ENCODE measurements around the gene HOXC9.
A peak's percentile ranks its signal among the peaks of the same experiment; 100 is the strongest.

The HOXC9 gene

DNA sequence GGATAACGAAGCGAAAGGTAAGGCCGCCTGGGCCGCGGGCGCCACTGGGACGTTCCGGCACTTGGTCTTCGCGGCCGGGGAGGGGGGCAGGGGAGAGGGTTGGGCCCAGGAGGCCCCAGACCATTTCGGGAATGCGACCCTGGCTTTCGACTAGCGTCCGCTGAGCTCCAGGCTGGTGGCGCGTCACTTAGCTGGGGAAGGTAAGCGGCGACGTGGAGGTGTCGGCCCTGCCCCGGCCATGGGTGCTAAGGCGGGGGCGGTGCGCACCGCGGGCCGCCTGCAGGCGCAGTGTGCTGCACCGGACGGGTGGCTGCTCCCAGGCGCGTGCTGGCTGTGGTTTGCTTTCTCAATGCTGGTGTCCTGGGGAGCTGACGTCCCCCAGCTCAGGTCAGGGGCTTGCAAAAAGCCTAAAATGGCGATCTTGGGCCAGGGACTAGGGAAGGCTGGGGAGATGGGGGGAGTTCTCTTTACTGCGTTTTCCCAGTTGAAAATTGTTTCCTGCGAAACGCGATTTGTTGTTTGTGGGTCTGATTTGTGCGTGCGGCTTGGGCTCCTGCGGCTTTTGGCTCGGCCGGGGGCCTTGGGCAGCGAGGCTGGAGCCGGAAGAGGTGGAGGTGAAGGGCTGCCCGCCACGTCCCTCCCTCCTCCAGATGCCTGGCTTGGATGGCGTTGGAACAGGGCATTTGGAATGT is 13.8 kb upstream of the HOXC9 start:
- no peak for TF ChIP-seq CTCF (IDR thresholded peaks at IDR 0.05; ENCODE audit: insufficient read depth, low read depth, low read length, missing control alignments)
- no peak overlapping the region for H3K4me3 ChIP-seq (ENCODE audit: low read length)
- peak; percentile 26 for DNase-seq (ENCODE audit: low read depth)

DNA sequence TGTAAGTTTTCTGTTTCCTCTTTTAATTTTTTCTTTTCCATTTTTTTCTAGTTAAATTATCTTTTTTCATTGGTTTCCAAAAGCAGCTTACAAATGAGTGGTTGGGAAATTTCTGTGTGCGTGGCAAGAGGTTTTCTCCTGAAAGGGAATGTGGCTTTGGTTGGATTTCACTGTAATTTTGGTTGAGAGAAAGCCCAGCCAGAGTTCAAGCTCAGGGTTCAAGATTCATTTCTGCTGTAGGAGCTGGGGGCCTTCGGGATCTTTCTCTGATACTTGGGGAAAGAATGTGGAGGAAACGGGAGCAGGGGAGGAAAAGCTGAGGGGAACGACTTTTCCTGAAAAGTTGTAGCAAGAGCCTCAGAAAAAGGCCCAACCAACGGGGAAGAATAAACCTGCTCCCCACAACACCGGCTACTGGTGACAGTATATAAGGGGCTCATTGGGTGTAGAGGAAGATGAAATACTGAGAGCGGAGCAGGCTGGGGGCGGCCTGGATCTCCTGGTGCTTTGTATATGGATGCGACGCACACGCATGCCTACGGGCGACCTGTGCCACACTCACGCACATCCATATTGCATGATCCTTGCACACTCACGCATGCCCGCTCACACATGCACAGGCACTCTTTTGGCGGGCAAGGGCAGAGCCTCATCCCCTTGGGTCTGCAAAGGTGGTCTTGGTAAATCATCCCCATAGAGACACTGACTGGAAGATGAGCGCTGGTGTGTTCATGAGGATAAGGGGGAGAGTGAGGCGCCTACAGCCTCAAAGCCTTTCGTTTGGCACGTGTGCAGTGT is 13.1 kb upstream of the HOXC9 start:
- no peak overlapping the region for H3K4me3 ChIP-seq (ENCODE audit: low read length)
- no peak for TF ChIP-seq CTCF (IDR thresholded peaks at IDR 0.05; ENCODE audit: insufficient read depth, low read depth, low read length, missing control alignments)

DNA sequence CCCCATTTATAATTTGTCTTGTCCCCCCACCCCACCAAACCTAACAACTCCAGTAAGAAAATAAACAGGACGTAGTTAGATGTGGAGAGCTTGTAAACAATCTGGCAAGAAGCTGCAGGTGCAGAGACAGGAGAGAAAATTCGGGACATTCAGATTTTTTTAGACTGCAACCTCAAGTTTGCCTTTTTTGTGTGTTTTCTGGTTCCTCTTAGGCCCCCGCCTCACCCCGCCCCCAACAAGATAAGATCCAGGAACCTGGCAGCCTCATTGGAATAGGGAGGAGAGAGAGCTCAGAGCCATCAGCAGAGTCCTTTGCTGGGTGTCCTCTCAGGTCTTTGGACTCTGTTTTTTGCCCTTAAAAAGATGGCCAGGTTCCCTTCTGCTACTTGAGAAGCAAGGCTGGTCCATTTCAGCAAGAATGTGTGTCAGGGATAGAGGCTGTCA is 12.2 kb upstream of the HOXC9 start:
- no peak overlapping the region for H3K4me3 ChIP-seq (ENCODE audit: low read length)
- DNase-seq (ENCODE audit: low read depth), result no peak
- no peak for TF ChIP-seq CTCF (IDR thresholded peaks at IDR 0.05; ENCODE audit: insufficient read depth, low read depth, low read length, missing control alignments)

More for the DNA sequence above, 13.1 kb upstream of the HOXC9 start:
- DNase-seq (ENCODE audit: low read depth), result no peak

DNA sequence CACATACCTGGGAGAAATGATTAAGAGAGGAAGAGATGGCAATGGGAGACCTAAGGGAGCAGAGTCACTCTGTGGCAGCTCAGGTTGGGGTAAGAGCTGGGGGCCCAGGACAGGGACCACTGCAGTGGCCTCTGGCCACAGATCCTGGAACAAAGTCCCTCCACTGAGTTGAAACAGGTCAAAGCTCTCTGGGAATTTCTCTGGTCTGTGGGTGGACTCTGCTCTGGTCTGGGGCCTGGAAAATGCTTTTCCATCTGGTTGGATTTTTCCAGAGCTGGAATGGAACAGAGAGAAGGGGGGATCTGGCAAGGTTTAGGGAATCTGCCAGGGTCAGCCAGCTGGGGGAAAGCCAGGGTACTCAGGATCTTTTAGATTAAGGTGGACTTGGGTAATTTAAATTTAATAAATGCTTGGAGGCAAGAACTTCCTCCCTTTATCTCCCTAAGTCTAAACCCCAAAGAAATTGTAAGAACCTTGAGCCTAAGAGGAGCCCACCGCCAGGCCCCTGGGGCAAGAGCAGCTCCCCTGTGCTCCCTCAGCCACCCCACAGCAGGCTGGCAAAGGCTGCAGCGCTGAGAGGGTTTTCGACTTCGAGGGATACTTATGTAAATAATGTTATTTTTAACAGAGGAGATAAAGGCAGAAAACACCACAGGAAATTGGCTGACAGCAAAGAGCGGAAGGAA is 11.3 kb upstream of the HOXC9 start:
- no peak for TF ChIP-seq CTCF (IDR thresholded peaks at IDR 0.05; ENCODE audit: insufficient read depth, low read depth, low read length, missing control alignments)
- H3K4me3 ChIP-seq (ENCODE audit: low read length), result no peak overlapping the region
- DNase-seq (ENCODE audit: low read depth), result no peak

GRCh38 chr12:53989227-53990113 is 10.5 kb upstream of the HOXC9 start:
- no peak overlapping the region for H3K4me3 ChIP-seq (ENCODE audit: low read length)
- TF ChIP-seq CTCF (IDR thresholded peaks at IDR 0.05; ENCODE audit: insufficient read depth, low read depth, low read length, missing control alignments), result peak; percentile 57
- DNase-seq (ENCODE audit: low read depth), result peak; percentile 62
